Right cardiac atrium (tissue), 5 donors: ENCODE measurements around the gene SNAP29. TPM values are rescaled to one million over a fixed set of nuclear protein-coding genes. Genes with fewer than 3 reads are reported as not detected.
A peak's percentile ranks its signal among the peaks of the same experiment; 100 is the strongest.
"Not testable (repeated sequence)": the region's sequence is repeated elsewhere in the genome, so short reads cannot be mapped to it uniquely, and the experiment has no call there.

ENCODE experiments used
- ATAC-seq, 2 donors: fragments of 200-7000 bp; cut with Tn5 transposase; one replicate each; pipeline versions ENCODE4 v1.8.0 to v1.9.1; 2020; ENCODE audit warnings: moderate library complexity in 2 of 2, mild to moderate bottlenecking in 1 of 2
- DNase-seq, 3 donors: peaks; one replicate each; pipeline ENCODE4 v3.0.0-alpha.2; 2020
- H3K27ac ChIP-seq: one replicate; pipeline ENCODE4 v1.5.1; 2013; ENCODE audit warnings: mild to moderate bottlenecking, low read length, control low read depth, moderate library complexity
- H3K27me3 ChIP-seq: one replicate; pipeline ENCODE4 v1.6.1; 2013; ENCODE audit not compliant: control insufficient read depth, insufficient read depth
- H3K4me1 ChIP-seq: one replicate; pipeline ENCODE4 v1.6.1; 2013; ENCODE audit warnings: low read length; ENCODE audit not compliant: control insufficient read depth, insufficient read depth
- H3K4me3 ChIP-seq: one replicate; pipeline ENCODE4 v1.5.1; 2013; ENCODE audit warnings: low read length, control low read depth
- H3K9me3 ChIP-seq: one replicate; pipeline ENCODE4 v1.6.1; 2013; ENCODE audit warnings: low read length; ENCODE audit not compliant: control insufficient read depth
- WGBS: extraction: QIAGEN DNeasy Blood & Tissue Kit; methylation state at CpG from one replicate; pipeline ENCODE4 v1.1.7; 2013; 5-methylcytosine and 5-hydroxymethylcytosine counted together
- intact Hi-C, 4 donors: fragments of 100-400 bp; cut with DNase I; formaldehyde crosslinking; loops; one replicate each; pipeline versions ENCODE4 v1.11.0 to v1.14.0; 2022 to 2023
- polyA plus RNA-seq: library from polyadenylated mRNA; stranded (reverse); fragments of 200-250 nt; gene quantifications from one replicate; pipeline ENCODE4 v1.2.3, GENCODE V29; 2013
- total RNA-seq, 4 donors: library from RNA; stranded (reverse); fragmentation: NEBNext Ultra II Directional; extraction: Animal tissue kit (Norgen Biotek cat#: 25700); gene quantifications; one replicate each; pipeline ENCODE4 v1.2.1, GENCODE V29; 2021
- donor health status: healthy with polysubstance abuse.
- donor health status: DM: no; HTN: yes; CAD: no.
- donor health status: DM: no; HTN: no; CAD: no.
- donor health status: DM: no; HTN: yes; CAD: no; lungs with severe emphysema.
- donor health status: DM: yes; HTN: yes; CAD: no.

SNAP29 gene
- total and polyA plus RNA-seq, 5 donors: 18.8 to 27.8 (median 26.1) TPM

GRCh38 chr22:20935780-20936539 lies 77.2 kb downstream of the SNAP29 start:
- ATAC-seq, H3K27me3 ChIP-seq, intact Hi-C loops, DNase-seq, H3K9me3 ChIP-seq, H3K4me3 ChIP-seq, H3K27ac ChIP-seq: not testable (repeated sequence)
- WGBS: 82% methylated on average over 11 of the region's 11 CpGs
- peaks cover 11% of the 10 kb centered on the region for H3K4me1 ChIP-seq

GRCh38 chr22:20937031-20937793 lies 78.4 kb downstream of the SNAP29 start:
- Histone ChIP-seq H3K4me1 (peaks cover 11% of the 10 kb centered on the region), H3K27ac (no peak overlapping the region), H3K4me3 (no peak overlapping the region), H3K9me3 (no peaks in the 10 kb centered on the region), H3K27me3 (no peaks in the 10 kb centered on the region)
- WGBS: 72% methylated on average over 12 of the region's 12 CpGs
- DNase-seq (no peak), ATAC-seq (peak; percentile 25 to 36)
- intact Hi-C loops: no loop called here

- Histone ChIP-seq H3K4me3 (no peak overlapping the region), H3K4me1 (peaks cover 11% of the 10 kb centered on the region), H3K27ac (no peak overlapping the region), H3K27me3 (no peaks in the 10 kb centered on the region), H3K9me3 (no peaks in the 10 kb centered on the region)
- ATAC-seq (no peak), DNase-seq (no peak)
- WGBS: 82% methylated on average over 8 of the region's 8 CpGs
- intact Hi-C loops: no loop called here
These were observed 79.2 kb downstream of the SNAP29 start for GRCh38 chr22:20937794-20938671.

GRCh38 chr22:20939457-20940185 lies 80.8 kb downstream of the SNAP29 start:
- H3K4me1 ChIP-seq: peaks cover 11% of the 10 kb centered on the region
- H3K27me3 ChIP-seq, DNase-seq, intact Hi-C loops, H3K27ac ChIP-seq, H3K9me3 ChIP-seq, ATAC-seq, H3K4me3 ChIP-seq: not testable (repeated sequence)
- WGBS: 94% methylated on average over 14 of the region's 14 CpGs

GRCh38 chr22:20940186-20940651 lies 81.4 kb downstream of the SNAP29 start:
- Histone ChIP-seq H3K9me3 (no peaks in the 10 kb centered on the region), H3K4me3 (no peak overlapping the region), H3K4me1 (peaks cover 11% of the 10 kb centered on the region), H3K27me3 (no peaks in the 10 kb centered on the region), H3K27ac (no peak overlapping the region)
- DNase-seq (no peak), ATAC-seq (no peak)
- intact Hi-C loops: no loop called here
- WGBS: 67% methylated on average over 3 of the region's 3 CpGs

Other genes starting within 250 kb of the SNAP29 start
- under 1 TPM; 0.20 to 0.76 (median 0.56) TPM for gene SERPIND1, start 84.9 kb upstream of the SNAP29 start, total RNA-seq
- 1.4 TPM for gene SERPIND1, start 84.9 kb upstream of the SNAP29 start, polyA plus RNA-seq
- gene PI4KA, start 196 bp upstream of the SNAP29 start, total RNA-seq: 10 to 100 TPM; 50.9 to 61.9 (median 53.2) TPM
- gene PI4KA, start 196 bp upstream of the SNAP29 start, polyA plus RNA-seq: 31.3 TPM
- 10 to 100 TPM; 50.5 to 53.7 (median 52.0) TPM for gene CRKL, start 58.4 kb downstream of the SNAP29 start, total RNA-seq
- 20.8 TPM for gene CRKL, start 58.4 kb downstream of the SNAP29 start, polyA plus RNA-seq
- gene AIFM3, start 108.2 kb downstream of the SNAP29 start, total RNA-seq: 1 to 10 TPM; 1.0 to 2.1 (median 1.4) TPM
- 1.4 TPM for gene AIFM3, start 108.2 kb downstream of the SNAP29 start, polyA plus RNA-seq
- 10 to 100 TPM; 28.3 to 33.2 (median 31.1) TPM for gene LZTR1, start 123.3 kb downstream of the SNAP29 start, total RNA-seq
- gene LZTR1, start 123.3 kb downstream of the SNAP29 start, polyA plus RNA-seq: 20.4 TPM
- gene THAP7, start 143.1 kb downstream of the SNAP29 start, total RNA-seq: 10 to 100 TPM; 23.2 to 25.2 (median 23.8) TPM
- gene THAP7, start 143.1 kb downstream of the SNAP29 start, polyA plus RNA-seq: 38.2 TPM
- gene P2RX6, start 156.2 kb downstream of the SNAP29 start, total RNA-seq: 1 to 10 TPM; 1.7 to 6.7 (median 4.8) TPM
- gene P2RX6, start 156.2 kb downstream of the SNAP29 start, polyA plus RNA-seq: 2.1 TPM
- 1 to 10 TPM in 2 of 4 donors, under 1 TPM in 2; 0.33 to 1.9 (median 0.77) TPM for gene SLC7A4, start 173.6 kb downstream of the SNAP29 start, total RNA-seq
- gene SLC7A4, start 173.6 kb downstream of the SNAP29 start, polyA plus RNA-seq: 0.59 TPM
- gene LRRC74B, start 186.9 kb downstream of the SNAP29 start, total RNA-seq: not detected
- not detected for gene LRRC74B, start 186.9 kb downstream of the SNAP29 start, polyA plus RNA-seq